Measurements from ENCODE around the gene ZG16. TPM values are rescaled to one million over a fixed set of nuclear protein-coding genes. Genes with fewer than 3 reads are reported as not detected.

Gene ZG16
- total and polyA plus RNA-seq, 4 donors: 0.19 to 2.8 (median 1.7) TPM

DNA sequence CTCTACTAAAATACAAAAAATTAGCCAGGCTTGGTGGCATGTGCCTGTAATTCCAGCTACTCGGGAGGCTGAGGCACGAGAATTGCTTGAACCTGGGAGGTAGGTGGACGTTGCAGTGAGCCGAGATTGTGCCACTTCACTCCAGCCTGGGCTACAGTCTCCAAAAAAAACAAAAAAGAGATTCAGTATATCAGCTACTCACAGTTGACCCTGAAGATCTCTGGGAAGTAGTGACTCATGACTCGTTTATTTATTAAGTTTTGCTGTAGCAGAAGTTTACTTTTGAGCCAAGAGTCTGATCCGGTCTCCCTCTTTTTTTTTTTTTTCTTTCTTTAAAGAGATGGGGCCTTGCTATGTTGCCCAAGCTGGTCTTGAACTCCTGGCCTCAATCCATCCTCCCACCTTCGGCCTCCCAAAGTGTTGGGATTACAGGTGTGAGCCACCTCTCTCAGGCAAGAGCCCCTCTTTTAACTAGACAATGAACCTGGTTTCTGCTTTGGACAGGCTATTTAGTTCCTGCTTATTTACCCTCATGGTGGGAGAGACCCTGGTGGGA is 46.6 kb downstream of the ZG16 start:
- Histone ChIP-seq H3K4me3 (ENCODE audit: low read depth in 1 of 3, low read length in 3 of 3) (no peak overlapping the region), H3K27me3 (ENCODE audit: control insufficient read depth in 4 of 4, insufficient read depth in 4 of 4, low read length in 3 of 4) (no peaks in the 10 kb centered on the region), H3K4me1 (ENCODE audit: control insufficient read depth in 4 of 4, insufficient read depth in 4 of 4, low read length in 3 of 4) (peaks cover 18 to 42% (median 30%) of the 10 kb centered on the region in 4 donors), H3K36me3 (ENCODE audit: control insufficient read depth in 4 of 4, insufficient read depth in 3 of 4, low read depth in 1 of 4, low read length in 3 of 4) (no peaks in the 10 kb centered on the region), H3K9ac (ENCODE audit: low read depth in 1 of 2, low read length in 2 of 2) (no peak overlapping the region), H3K9me3 (ENCODE audit: control insufficient read depth in 4 of 4, low read length in 3 of 4) (no peaks in the 10 kb centered on the region), H3K27ac (ENCODE audit: low read depth in 1 of 2, low read length in 2 of 2) (peak overlapping the region; percentile 19 to 30)
- TF ChIP-seq YY1 (IDR thresholded peaks at IDR 0.05): no peak
- TF ChIP-seq FOXA2 (IDR thresholded peaks at IDR 0.05): no peak
- TF ChIP-seq JUND (IDR thresholded peaks at IDR 0.05): peak; percentile 20 to 65
- peak; percentile 65 for TF ChIP-seq NR2F2 (IDR thresholded peaks at IDR 0.05)
- no peak for DNase-seq (ENCODE audit: low spot score)
- WGBS: 64% methylated on average over 7 of the region's 7 CpGs

DNA sequence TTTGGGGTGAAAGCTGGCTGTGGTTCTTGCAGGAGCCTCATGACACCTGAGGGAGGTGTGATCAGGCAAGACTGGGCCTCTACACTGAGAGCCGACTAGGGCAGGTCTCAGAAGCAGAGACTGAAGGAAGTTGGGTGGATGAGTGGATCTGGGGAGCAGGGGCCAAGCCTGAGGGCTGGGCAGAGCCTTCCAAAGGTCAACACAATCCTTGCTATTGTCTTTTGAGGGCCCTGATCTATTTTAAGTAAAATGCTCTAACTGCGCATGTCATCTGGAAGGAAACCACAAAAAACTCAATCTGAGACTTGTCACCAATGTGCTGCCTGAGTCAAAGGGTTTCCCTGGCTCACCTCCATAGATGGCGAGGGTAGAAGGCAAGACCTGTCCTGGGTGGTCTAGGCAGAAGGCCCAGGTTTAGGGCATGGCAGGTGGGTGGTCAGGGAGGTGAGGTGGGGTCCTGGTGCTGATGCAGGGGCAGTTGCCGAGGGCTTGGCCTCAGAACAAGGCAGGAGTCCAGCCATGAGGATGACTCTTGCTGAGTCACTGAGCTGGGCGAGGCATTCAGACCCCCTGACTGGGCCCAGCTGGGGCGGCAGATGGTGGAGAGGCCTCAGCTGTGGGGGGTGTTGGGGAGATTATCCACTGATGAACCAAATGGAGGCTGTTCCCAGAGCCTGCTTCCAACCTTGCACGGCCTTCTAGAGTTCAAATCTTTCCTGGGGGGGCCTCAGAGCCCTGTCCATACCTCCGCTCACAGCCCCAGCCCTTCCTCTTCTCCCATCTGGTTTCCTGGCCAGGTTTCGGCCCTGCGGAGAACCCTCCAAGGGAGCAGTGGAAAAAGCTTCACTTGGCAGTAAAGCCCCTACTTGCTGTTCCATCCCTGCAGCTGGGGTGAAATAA is 47.3 kb downstream of the ZG16 start:
- H3K27ac ChIP-seq (ENCODE audit: low read depth in 1 of 2, low read length in 2 of 2): peak overlapping the region; percentile 19 to 30
- 80% methylated on average over 10 of the region's 10 CpGs for WGBS
- no peaks in the 10 kb centered on the region for H3K27me3 ChIP-seq (ENCODE audit: control insufficient read depth in 4 of 4, insufficient read depth in 4 of 4, low read length in 3 of 4)
- H3K9ac ChIP-seq (ENCODE audit: low read depth in 1 of 2, low read length in 2 of 2): no peak overlapping the region
- no peak overlapping the region for H3K4me3 ChIP-seq (ENCODE audit: low read depth in 1 of 3, low read length in 3 of 3)
- no peaks in the 10 kb centered on the region for H3K9me3 ChIP-seq (ENCODE audit: control insufficient read depth in 4 of 4, low read length in 3 of 4)
- no peak for DNase-seq (ENCODE audit: low spot score)
- TF ChIP-seq, protein P1, sequence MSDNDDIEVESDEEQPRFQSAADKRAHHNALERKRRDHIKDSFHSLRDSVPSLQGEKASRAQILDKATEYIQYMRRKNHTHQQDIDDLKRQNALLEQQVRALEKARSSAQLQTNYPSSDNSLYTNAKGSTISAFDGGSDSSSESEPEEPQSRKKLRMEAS (IDR thresholded peaks at IDR 0.05): no peak
- TF ChIP-seq RAD21 (IDR thresholded peaks at IDR 0.05) (no peak), SP1 (IDR thresholded peaks at IDR 0.05) (no peak), FOXA2 (IDR thresholded peaks at IDR 0.05) (no peak), JUND (IDR thresholded peaks at IDR 0.05) (no peak), GABPA (IDR thresholded peaks at IDR 0.05 in 1 of 2, conservative IDR thresholded peaks at IDR 0.05 in 1 of 2) (no peak), HNF4A (conservative IDR thresholded peaks at IDR 0.05) (no peak), EGR1 (IDR thresholded peaks at IDR 0.05; ENCODE audit: low read depth in 2 of 2) (no peak), HNF4G (IDR thresholded peaks at IDR 0.05) (no peak), NR2F2 (IDR thresholded peaks at IDR 0.05) (no peak), YY1 (IDR thresholded peaks at IDR 0.05) (no peak), TAF1 (conservative IDR thresholded peaks at IDR 0.05) (no peak), FOXA1 (IDR thresholded peaks at IDR 0.05) (no peak), RXRA (IDR thresholded peaks at IDR 0.05) (no peak)
- TF ChIP-seq, protein P2, sequence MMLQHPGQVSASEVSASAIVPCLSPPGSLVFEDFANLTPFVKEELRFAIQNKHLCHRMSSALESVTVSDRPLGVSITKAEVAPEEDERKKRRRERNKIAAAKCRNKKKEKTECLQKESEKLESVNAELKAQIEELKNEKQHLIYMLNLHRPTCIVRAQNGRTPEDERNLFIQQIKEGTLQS (IDR thresholded peaks at IDR 0.05): no peak
- TF ChIP-seq, protein P3, sequence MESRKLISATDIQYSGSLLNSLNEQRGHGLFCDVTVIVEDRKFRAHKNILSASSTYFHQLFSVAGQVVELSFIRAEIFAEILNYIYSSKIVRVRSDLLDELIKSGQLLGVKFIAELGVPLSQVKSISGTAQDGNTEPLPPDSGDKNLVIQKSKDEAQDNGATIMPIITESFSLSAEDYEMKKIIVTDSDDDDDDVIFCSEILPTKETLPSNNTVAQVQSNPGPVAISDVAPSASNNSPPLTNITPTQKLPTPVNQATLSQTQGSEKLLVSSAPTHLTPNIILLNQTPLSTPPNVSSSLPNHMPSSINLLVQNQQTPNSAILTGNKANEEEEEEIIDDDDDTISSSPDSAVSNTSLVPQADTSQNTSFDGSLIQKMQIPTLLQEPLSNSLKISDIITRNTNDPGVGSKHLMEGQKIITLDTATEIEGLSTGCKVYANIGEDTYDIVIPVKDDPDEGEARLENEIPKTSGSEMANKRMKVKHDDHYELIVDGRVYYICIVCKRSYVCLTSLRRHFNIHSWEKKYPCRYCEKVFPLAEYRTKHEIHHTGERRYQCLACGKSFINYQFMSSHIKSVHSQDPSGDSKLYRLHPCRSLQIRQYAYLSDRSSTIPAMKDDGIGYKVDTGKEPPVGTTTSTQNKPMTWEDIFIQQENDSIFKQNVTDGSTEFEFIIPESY (IDR thresholded peaks at IDR 0.05): no peak
- TF ChIP-seq, protein P4, sequence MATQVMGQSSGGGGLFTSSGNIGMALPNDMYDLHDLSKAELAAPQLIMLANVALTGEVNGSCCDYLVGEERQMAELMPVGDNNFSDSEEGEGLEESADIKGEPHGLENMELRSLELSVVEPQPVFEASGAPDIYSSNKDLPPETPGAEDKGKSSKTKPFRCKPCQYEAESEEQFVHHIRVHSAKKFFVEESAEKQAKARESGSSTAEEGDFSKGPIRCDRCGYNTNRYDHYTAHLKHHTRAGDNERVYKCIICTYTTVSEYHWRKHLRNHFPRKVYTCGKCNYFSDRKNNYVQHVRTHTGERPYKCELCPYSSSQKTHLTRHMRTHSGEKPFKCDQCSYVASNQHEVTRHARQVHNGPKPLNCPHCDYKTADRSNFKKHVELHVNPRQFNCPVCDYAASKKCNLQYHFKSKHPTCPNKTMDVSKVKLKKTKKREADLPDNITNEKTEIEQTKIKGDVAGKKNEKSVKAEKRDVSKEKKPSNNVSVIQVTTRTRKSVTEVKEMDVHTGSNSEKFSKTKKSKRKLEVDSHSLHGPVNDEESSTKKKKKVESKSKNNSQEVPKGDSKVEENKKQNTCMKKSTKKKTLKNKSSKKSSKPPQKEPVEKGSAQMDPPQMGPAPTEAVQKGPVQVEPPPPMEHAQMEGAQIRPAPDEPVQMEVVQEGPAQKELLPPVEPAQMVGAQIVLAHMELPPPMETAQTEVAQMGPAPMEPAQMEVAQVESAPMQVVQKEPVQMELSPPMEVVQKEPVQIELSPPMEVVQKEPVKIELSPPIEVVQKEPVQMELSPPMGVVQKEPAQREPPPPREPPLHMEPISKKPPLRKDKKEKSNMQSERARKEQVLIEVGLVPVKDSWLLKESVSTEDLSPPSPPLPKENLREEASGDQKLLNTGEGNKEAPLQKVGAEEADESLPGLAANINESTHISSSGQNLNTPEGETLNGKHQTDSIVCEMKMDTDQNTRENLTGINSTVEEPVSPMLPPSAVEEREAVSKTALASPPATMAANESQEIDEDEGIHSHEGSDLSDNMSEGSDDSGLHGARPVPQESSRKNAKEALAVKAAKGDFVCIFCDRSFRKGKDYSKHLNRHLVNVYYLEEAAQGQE (IDR thresholded peaks at IDR 0.05): no peak
- TF ChIP-seq, protein P5, sequence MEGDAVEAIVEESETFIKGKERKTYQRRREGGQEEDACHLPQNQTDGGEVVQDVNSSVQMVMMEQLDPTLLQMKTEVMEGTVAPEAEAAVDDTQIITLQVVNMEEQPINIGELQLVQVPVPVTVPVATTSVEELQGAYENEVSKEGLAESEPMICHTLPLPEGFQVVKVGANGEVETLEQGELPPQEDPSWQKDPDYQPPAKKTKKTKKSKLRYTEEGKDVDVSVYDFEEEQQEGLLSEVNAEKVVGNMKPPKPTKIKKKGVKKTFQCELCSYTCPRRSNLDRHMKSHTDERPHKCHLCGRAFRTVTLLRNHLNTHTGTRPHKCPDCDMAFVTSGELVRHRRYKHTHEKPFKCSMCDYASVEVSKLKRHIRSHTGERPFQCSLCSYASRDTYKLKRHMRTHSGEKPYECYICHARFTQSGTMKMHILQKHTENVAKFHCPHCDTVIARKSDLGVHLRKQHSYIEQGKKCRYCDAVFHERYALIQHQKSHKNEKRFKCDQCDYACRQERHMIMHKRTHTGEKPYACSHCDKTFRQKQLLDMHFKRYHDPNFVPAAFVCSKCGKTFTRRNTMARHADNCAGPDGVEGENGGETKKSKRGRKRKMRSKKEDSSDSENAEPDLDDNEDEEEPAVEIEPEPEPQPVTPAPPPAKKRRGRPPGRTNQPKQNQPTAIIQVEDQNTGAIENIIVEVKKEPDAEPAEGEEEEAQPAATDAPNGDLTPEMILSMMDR (IDR thresholded peaks at IDR 0.05; ENCODE audit: low read depth, low read length, missing input control): no peak
- H3K4me1 ChIP-seq (ENCODE audit: control insufficient read depth in 4 of 4, insufficient read depth in 4 of 4, low read length in 3 of 4): peaks cover 17 to 44% (median 27%) of the 10 kb centered on the region in 4 donors
- H3K36me3 ChIP-seq (ENCODE audit: control insufficient read depth in 4 of 4, insufficient read depth in 3 of 4, low read depth in 1 of 4, low read length in 3 of 4): no peaks in the 10 kb centered on the region

Measured in liver (tissue), 9 donors.